ENCODE measurements around the gene STAMBPL1.
"Not testable (repeated sequence)": the region's sequence is repeated elsewhere in the genome, so short reads cannot be mapped to it uniquely, and the experiment has no call there.

STAMBPL1 gene

GRCh38 chr10:88858491-88858890 lies 21.6 kb upstream of the STAMBPL1 start:
- DNase-seq: no peak

- no peak for DNase-seq
Measured at GRCh38 chr10:88861036-88861435, 19.0 kb upstream of the STAMBPL1 start.

- no peak for DNase-seq
Measured at GRCh38 chr10:88865281-88865876, 14.7 kb upstream of the STAMBPL1 start.

GRCh38 chr10:88866454-88866853 lies 13.6 kb upstream of the STAMBPL1 start:
- DNase-seq: no peak

- no peak for DNase-seq
Measured at GRCh38 chr10:88870089-88870488, 10.0 kb upstream of the STAMBPL1 start.

GRCh38 chr10:88873757-88874156 lies 6.3 kb upstream of the STAMBPL1 start:
- no peak for DNase-seq

- DNase-seq: no peak
Measured at GRCh38 chr10:88874281-88874680, 5.8 kb upstream of the STAMBPL1 start.

GRCh38 chr10:88875081-88875480 lies 5.0 kb upstream of the STAMBPL1 start:
- no peak for DNase-seq

- DNase-seq: no peak
Measured at GRCh38 chr10:88877298-88877697, 2.7 kb upstream of the STAMBPL1 start.

- no peak for DNase-seq
Measured at GRCh38 chr10:88880282-88881076, 434 bp downstream of the STAMBPL1 start.

- no peak for DNase-seq
Measured at GRCh38 chr10:88881320-88881719, 1.3 kb downstream of the STAMBPL1 start.

GRCh38 chr10:88881922-88882645 lies 2.0 kb downstream of the STAMBPL1 start:
- no peak for DNase-seq

- not testable (repeated sequence) for DNase-seq
Measured at GRCh38 chr10:88882646-88883447, 2.8 kb downstream of the STAMBPL1 start.

- DNase-seq: no peak
Measured at GRCh38 chr10:88883448-88883809, 3.4 kb downstream of the STAMBPL1 start.

GRCh38 chr10:88886557-88886956 lies 6.5 kb downstream of the STAMBPL1 start:
- no peak for DNase-seq

- DNase-seq: no peak
Measured at GRCh38 chr10:88888810-88889445, 8.9 kb downstream of the STAMBPL1 start.

- DNase-seq: no peak
Measured at GRCh38 chr10:88889559-88890337, 9.7 kb downstream of the STAMBPL1 start.

GRCh38 chr10:88890681-88891381 lies 10.8 kb downstream of the STAMBPL1 start:
- DNase-seq: no peak

- no peak for DNase-seq
Measured at GRCh38 chr10:88892222-88892967, 12.3 kb downstream of the STAMBPL1 start.

- DNase-seq: no peak
Measured at GRCh38 chr10:88893611-88894010, 13.6 kb downstream of the STAMBPL1 start.

Data from NCI-H187 treated with DMSO at 0.1 percent for 48 hours (cell line).